Measurements from ENCODE around the gene SPOCK3. TPM values are rescaled to one million over a fixed set of nuclear protein-coding genes. Genes with fewer than 3 reads are reported as not detected.
"Not testable (repeated sequence)": the region's sequence is repeated elsewhere in the genome, so short reads cannot be mapped to it uniquely, and the experiment has no call there.

SPOCK3 gene
- total RNA-seq, 1 donor from 2014 or later = not detected

DNA sequence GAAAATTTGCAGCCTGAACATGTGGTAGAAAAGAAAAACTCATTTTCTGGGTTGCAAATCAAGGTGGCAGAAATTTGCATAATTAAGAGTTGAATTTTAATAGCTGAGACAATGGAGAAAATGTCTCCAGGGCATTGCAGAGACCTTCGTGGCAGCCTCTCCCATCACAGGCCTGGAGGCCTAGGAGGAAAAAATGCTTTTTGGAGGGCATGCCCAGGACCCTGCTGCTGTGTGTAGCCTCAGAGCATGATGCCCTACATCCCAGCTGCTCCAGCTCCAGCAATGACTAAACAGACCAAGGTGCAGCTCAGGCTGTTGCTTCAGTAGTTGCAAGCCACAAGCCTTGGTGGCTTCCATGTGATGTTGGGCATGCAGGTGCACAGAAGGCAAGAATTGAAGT is 266.1 kb downstream of the SPOCK3 start:
- not testable (repeated sequence) for DNase-seq (ENCODE audit: low spot score)

DNA sequence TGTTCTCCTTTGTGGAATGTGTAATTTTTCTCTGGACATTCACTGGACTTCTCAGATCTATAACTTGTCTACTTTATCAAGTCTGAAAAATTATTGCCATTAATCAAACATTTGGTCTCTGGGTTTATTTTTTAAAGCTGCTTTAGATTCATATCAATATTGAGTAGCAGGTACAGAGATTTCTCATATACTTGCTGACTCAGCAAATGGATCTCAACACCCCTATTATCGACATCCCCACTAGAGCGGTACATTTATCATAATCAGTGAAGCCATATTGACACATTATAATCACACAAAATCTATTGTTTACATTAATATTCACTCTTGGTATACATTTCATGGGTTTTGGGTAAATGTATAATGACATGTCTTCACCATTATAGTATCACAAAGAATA is 268.7 kb downstream of the SPOCK3 start:
- no peak for DNase-seq (ENCODE audit: low spot score)

- DNase-seq (ENCODE audit: low spot score) = no peak
Observed at GRCh38 chr4:166957451-166957850, 276.8 kb downstream of the SPOCK3 start.

- no peak for DNase-seq (ENCODE audit: low spot score)
Observed at GRCh38 chr4:166956484-166956883, 277.8 kb downstream of the SPOCK3 start.

GRCh38 chr4:166941629-166942028 is 292.7 kb downstream of the SPOCK3 start:
- DNase-seq (ENCODE audit: low spot score) = no peak

DNA sequence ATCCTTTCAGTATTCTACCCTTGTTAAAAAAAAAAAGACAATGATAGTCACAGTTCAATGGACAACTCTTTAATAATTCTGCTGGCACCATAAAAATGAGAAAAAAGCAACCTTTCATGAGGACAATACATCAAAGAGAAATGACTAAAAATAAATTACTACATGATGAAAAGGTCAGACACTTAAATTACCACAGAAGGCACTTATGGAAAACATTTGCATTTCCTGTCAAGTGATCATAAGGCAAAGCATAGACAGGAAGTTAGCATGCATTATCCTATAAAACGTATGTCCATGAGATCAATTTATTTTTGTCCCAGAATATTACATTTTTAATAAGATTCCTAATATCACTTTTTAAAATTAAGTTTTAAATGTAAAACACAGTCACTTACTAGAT is 303.8 kb downstream of the SPOCK3 start:
- DNase-seq (ENCODE audit: low spot score) = no peak

GRCh38 chr4:166924424-166924823 is 309.9 kb downstream of the SPOCK3 start:
- DNase-seq (ENCODE audit: low spot score) = no peak

- no peak for DNase-seq (ENCODE audit: low spot score)
Observed at GRCh38 chr4:166913926-166914325, 320.4 kb downstream of the SPOCK3 start.

GRCh38 chr4:166903408-166903807 is 330.9 kb downstream of the SPOCK3 start:
- DNase-seq (ENCODE audit: low spot score) = no peak

GRCh38 chr4:166902941-166903340 is 331.4 kb downstream of the SPOCK3 start:
- DNase-seq (ENCODE audit: low spot score) = no peak

DNA sequence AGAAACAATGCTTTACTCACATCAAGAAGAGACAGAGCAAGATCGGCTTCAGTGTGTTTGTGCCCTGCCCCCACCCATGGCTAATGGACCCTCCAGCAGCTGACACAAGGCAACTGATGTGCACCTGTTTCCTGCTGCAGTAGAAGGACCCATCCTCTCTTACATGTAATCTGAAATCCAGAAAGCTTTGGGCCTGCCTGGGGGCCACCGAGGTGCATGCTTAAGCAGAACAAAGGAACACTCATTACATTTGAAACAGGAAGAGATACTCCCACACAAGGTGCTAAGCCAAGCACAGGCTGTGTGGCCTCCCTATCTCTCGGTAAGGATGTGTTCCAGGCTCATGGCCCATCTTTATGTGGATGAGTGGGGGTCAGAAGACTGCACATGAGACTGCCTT is 338.0 kb downstream of the SPOCK3 start:
- no peak for DNase-seq (ENCODE audit: low spot score)

DNA sequence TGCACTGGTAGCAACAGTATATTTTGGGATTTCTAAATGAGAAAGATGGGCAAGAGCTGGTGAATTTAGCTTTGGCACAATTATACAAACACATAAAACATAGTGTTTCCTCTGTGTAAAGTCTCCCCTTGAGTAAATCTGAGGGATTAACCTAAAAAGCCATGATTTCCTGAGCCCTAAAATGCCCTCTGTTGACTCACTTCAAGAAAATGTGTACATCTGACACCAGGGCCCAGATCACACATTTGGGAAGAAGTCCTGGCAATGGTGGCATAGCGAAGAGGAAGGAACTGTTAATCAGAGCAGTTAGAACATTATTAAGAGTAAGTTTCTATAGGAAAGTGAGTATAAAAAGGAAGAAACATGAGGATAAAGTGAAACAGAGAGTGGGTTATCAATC is 338.5 kb downstream of the SPOCK3 start:
- no peak for DNase-seq (ENCODE audit: low spot score)

DNA sequence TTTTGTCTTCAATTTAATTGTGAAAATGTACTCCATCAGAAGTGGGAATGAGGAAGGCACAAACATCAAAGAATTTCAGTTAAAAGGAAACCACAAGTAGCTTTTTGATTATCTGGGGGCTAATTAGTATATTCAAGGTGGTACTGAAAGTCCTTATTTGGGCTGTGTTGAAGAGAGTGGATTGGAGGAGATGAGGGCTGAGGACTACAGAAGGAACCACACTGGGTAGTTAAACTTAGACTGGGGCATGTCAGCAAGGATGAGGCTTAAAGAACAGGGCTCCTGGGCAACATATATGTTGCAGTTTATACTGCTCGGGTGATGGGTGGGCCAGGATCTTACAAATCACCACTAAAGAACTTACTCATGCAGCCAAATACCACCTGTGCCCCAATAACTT is 346.8 kb downstream of the SPOCK3 start:
- DNase-seq (ENCODE audit: low spot score) = no peak

DNA sequence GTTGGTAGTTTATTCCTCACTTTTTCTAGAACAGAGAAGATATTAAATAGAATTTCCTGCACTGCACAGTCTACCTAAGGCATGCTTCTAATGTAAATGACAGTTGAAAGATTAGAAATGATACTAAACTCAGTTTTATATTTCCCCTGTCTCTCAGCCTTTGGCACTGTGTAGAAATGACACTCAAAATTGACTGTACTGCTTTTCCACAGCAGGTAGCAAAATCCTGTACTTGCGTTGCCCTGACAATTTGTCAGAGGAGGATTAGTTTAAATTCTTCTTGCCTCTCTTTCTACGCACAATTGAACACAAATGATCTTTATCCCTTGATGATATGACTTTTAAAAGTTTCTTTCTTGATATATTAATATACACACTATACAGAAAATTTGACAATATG is 347.6 kb downstream of the SPOCK3 start:
- no peak for DNase-seq (ENCODE audit: low spot score)

DNA sequence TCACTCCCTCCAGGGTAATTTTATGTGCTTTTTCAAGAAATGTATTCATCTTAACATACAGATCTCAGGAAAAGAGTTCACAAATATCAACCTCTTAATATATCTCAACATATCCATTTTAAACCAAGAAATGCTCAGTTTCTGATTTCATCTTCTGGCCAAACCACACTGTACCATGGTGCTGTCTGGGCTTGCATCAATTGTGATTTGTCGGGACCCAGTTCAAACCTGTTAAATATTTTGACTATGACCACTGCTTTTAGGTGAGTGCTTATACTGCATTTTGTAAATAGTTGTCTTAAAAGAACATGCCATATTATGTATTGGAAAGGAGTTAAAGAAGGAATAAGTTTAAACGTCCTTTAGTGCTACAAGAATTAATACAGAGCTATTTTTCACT is 352.1 kb downstream of the SPOCK3 start:
- DNase-seq (ENCODE audit: low spot score) = no peak

DNA sequence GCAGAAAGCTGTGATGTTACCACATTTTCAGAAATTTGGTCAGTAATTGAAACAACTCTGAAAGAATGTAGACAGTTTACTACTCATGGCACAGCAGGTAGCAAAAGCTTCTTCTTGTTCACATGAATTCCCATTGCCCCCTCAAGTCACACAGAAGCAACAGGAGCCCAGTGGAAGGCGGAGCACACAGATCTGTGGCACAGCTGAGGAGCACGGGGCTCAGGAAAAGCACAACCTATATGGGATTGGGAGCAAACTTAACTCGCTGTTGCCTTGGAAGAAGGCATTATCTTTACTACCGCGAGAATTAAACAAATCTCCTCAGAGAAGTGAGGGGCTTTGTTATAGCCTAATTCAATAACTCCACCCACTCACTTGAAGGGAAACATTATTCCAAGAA is 358.5 kb downstream of the SPOCK3 start:
- no peak for DNase-seq (ENCODE audit: low spot score)

DNA sequence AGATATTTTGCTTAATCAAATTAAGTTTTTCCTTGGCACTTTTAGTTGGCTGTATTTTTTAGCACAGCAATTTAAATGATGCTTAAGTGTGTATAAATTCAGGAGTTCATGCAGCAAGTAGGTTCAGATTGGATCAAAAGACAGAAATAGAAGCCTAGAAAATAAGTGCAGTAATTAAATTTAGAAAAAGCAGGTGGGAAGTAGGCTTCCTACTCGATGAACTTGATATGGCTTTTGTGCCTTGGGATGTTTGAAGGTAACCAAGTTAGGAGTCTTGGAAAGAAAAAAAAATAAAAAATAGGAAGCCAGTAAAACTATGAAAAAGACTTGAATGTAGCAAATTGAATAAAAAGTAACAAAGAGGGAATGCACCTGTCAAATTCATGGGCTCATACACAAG is 372.3 kb downstream of the SPOCK3 start:
- no peak for DNase-seq (ENCODE audit: low spot score)

DNA sequence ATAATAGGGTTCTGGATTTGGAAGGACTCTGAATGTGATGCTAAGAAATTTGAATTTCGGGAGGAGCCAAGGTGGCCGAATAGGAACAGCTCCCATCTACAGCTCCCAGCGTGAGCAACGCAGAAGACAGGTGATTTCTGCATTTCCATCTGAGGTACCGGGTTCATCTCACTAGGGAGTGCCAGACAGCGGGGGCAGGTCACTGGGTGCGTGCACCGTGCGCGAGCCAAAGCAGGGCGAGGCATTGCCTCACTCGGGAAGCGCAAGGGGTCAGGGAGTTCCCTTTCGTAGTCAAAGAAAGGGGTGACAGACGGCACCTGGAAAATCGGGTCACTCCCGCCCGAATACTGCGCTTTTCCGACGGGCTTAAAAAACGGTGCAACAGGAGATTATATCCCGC is 383.9 kb downstream of the SPOCK3 start:
- DNase-seq (ENCODE audit: low spot score) = not testable (repeated sequence)

DNA sequence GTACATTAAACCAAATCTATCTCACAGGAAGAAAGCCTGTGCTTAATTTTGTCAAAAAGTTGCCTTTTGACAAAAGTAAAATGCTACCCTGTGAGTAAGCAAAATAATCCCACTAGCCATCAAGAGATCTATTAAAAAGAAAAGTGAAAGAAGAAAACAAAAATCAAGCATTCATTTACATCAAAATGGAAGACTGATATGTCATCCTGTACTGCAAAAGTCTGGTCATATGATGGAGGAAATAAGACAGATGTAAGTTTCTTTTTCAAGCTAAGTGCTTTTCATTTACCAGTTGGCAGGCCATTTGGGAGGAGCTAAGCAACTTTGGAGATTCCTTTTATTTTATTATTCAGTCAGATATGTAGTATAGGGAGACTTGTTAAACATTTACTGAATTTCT is 387.4 kb downstream of the SPOCK3 start:
- DNase-seq (ENCODE audit: low spot score) = no peak

DNA sequence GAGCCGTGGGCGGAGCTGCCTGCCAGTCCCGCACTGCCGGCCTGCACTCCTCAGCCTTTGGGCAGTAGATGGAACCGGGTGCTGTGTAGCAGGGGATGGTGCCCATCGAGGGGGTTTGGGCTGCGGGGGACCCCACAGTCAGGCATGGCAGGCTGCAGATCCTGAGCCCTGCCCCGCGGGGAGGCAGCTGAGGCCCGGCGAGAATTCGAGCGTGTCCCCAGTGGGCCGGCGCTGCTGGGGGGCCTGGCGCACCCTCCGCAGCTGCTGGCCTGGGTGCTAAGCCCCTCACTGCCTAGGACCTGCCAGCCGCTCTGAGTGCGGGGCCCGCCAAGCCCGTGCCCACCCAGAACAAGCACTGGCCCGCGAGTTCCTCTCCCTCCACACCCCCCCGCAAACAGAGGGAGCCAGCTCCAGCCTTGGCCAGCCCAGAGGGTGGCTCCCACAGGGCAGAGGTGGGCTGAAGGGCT is 391.5 kb downstream of the SPOCK3 start:
- no peak for DNase-seq (ENCODE audit: low spot score)

GRCh38 chr4:166839615-166840251 is 394.6 kb downstream of the SPOCK3 start:
- DNase-seq (ENCODE audit: low spot score) = no peak

DNA sequence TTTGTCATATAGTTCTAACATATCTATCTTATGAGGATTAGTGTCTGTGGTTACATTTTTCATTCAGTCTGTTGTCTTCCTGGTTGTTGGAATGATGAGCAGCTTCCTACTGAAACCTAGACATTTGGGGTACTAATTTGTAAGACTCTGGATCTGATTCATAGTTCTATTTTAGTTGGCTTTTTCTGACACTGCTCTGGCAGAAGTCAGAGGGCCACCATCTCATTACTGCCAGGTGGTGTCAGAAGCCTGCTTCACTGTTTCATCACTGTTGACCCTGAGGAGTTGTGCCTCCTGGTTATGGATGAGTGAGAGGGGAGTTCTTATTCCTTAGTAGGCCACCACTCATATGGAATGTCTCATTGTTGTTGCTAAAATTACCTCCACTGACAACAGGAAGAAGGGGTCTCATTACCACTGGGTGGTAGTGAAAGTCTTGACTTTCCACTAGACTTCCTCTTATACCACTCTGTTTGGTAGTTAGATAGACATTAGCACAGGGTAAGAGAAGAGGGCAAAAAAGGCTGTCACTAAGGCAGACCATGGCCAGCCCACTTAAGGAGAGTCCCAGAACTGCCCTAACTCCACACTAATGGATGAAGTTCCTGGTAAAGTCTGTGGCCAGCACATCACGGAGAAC is 395.2 kb downstream of the SPOCK3 start:
- no peak for DNase-seq (ENCODE audit: low spot score)

DNA sequence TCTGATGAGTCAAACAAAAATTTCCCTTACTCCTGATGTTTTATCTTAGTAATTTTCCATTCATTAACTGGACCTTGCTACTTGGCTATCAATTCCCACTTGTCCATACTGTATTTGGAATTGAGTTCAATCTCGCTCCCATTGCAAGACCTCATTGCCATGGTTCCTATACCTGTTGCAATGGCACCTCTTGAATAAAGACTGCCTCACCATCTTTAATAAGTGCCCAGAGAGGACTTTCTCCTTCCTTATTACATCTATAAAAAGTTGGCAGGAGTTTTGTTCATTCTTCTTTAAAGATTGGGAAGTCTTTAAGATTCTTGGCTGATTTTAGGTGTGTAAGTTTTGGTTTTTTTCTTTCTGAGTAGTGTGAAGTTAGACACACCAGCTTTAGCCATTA is 397.4 kb downstream of the SPOCK3 start:
- no peak for DNase-seq (ENCODE audit: low spot score)
